Stimulated activated CD4-positive, alpha-beta T cell treated with anti-CD3 and anti-CD28 coated beads, Interleukin-12 subunit alpha, Interleukin-12 subunit beta, amount 100 ng/mL, for 24 hours (primary cell): ENCODE measurements around the gene TAF6.
"Not testable (repeated sequence)": the region's sequence is repeated elsewhere in the genome, so short reads cannot be mapped to it uniquely, and the experiment has no call there.

ENCODE experiments used
- DNase-seq, 2 experiments: peaks; one replicate each; pipeline ENCODE4 v3.0.0-alpha.2; 2020; ENCODE audit warnings: low read depth in 2 of 2

Gene TAF6

GRCh38 chr7:100152937-100153666 lies 33.9 kb upstream of the TAF6 start:
- DNase-seq: no peak

- no peak for DNase-seq
Observed at GRCh38 chr7:100152404-100152803, 33.2 kb upstream of the TAF6 start.

GRCh38 chr7:100148559-100149328 lies 29.6 kb upstream of the TAF6 start, which contains the start of gene LAMTOR4:
TSS of gene LAMTOR4 (plus strand) at chr7:100148918. CDS start at chr7:100148973, 55 bp downstream.
- peak; percentile 91 to 97 for DNase-seq

- DNase-seq: no peak
Observed at GRCh38 chr7:100148225-100148558, 29.0 kb upstream of the TAF6 start.

GRCh38 chr7:100147278-100147677 lies 28.1 kb upstream of the TAF6 start:
- DNase-seq: no peak

GRCh38 chr7:100146350-100146749 lies 27.2 kb upstream of the TAF6 start:
- DNase-seq: not testable (repeated sequence)

- DNase-seq: no peak
Observed at GRCh38 chr7:100142461-100142860, 23.3 kb upstream of the TAF6 start.

- DNase-seq: no peak
Observed at GRCh38 chr7:100141555-100141949, 22.4 kb upstream of the TAF6 start.

- DNase-seq: no peak
Observed at GRCh38 chr7:100137851-100138760, 18.9 kb upstream of the TAF6 start.

GRCh38 chr7:100132697-100133151 lies 13.6 kb upstream of the TAF6 start:
- no peak for DNase-seq

- no peak for DNase-seq
Observed at GRCh38 chr7:100132126-100132525, 13.0 kb upstream of the TAF6 start.

GRCh38 chr7:100130608-100131453 lies 11.7 kb upstream of the TAF6 start:
- peak; percentile 50 to 82 for DNase-seq

- DNase-seq: not testable (repeated sequence)
Observed at GRCh38 chr7:100130220-100130607, 11.1 kb upstream of the TAF6 start.

- no peak for DNase-seq
Observed at GRCh38 chr7:100128637-100128963, 9.4 kb upstream of the TAF6 start.

GRCh38 chr7:100127866-100128636 lies 8.9 kb upstream of the TAF6 start:
- DNase-seq: no peak

- peak; percentile 85 to 92 for DNase-seq
Observed at GRCh38 chr7:100126931-100127865, 8.0 kb upstream of the TAF6 start, which contains the start of gene MBLAC1. TSS of gene MBLAC1 (plus strand) at chr7:100126967. CDS start at chr7:100127396, 429 bp downstream.

- DNase-seq: no peak
Observed at GRCh38 chr7:100126239-100126930, 7.2 kb upstream of the TAF6 start.
